ENCODE results near the gene TNIP1.

DNA sequence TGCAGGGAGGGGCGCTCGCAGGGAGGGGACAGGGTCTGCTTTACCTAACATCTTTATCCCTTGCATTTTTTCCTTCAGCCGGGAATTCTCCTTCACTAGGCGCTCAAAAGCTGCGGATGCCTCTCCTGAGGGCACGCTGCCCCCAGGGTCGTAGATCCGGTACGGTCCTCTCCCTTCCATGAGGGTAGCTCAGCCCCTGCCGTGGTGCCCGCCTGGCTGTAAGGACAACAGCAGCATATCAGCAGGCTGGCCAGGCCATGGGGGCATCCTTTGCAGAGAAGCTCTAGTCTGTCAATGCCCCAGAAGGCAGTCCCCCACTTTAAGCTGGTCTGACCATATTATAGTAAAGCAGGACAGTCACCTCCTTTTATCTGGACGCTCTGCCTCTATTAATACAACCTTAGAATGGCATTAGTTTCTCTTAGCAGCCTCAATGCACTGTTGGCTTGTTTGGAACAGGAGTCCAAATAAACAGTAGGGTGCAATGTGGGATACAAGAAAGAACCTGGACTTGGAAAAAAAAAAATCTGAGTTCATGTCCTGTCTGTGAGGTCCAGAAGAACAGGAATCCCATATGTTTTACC, 15.8 kb downstream of the TNIP1 start:
- TF ChIP-seq, protein P1, sequence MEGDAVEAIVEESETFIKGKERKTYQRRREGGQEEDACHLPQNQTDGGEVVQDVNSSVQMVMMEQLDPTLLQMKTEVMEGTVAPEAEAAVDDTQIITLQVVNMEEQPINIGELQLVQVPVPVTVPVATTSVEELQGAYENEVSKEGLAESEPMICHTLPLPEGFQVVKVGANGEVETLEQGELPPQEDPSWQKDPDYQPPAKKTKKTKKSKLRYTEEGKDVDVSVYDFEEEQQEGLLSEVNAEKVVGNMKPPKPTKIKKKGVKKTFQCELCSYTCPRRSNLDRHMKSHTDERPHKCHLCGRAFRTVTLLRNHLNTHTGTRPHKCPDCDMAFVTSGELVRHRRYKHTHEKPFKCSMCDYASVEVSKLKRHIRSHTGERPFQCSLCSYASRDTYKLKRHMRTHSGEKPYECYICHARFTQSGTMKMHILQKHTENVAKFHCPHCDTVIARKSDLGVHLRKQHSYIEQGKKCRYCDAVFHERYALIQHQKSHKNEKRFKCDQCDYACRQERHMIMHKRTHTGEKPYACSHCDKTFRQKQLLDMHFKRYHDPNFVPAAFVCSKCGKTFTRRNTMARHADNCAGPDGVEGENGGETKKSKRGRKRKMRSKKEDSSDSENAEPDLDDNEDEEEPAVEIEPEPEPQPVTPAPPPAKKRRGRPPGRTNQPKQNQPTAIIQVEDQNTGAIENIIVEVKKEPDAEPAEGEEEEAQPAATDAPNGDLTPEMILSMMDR (IDR thresholded peaks at IDR 0.05; ENCODE audit: low read depth, low read length, poor library complexity, severe bottlenecking), result no peak
- TF ChIP-seq EZH2phosphoT487 (IDR thresholded peaks at IDR 0.05; ENCODE audit: borderline replicate concordance, low read length), result no peak

All from DOHH2 (cell line).